Right lobe of liver (tissue), 6 donors: Measurements from ENCODE around the gene CAPN5. TPM values are rescaled to one million over a fixed set of nuclear protein-coding genes. Genes with fewer than 3 reads are reported as not detected.

ENCODE experiments used
- ATAC-seq, 4 donors: fragments of 200-7000 bp; cut with Tn5 transposase; one replicate each; pipeline ENCODE4 v1.9.1; 2020; ENCODE audit warnings: mild to moderate bottlenecking in 4 of 4, moderate library complexity in 4 of 4
- DNase-seq, 3 donors: peaks; one replicate each; pipeline ENCODE4 v3.0.0-alpha.2; 2020
- H3K27ac ChIP-seq, 3 donors: fragments of 200-600 bp; one replicate each; pipeline ENCODE4 v1.8.0; 2022
- H3K27me3 ChIP-seq, 2 donors: fragments of 200-600 bp; one replicate each; pipeline ENCODE4 v1.8.0; 2022
- H3K36me3 ChIP-seq, 4 donors: fragments of 200-600 bp; sonication (generic) in 1 of 4; one replicate each; pipeline versions ENCODE4 v1.5.1 to v1.8.0; 2017 to 2022; ENCODE audit warnings: control low read depth in 1 of 4
- H3K4me1 ChIP-seq, 4 donors: fragments of 200-600 bp; sonication (generic) in 1 of 4; one replicate each; pipeline versions ENCODE4 v1.5.1 to v1.8.0; 2017 to 2022; ENCODE audit warnings: control low read depth in 1 of 4
- H3K4me3 ChIP-seq, 3 donors: fragments of 200-600 bp; one replicate each; pipeline ENCODE4 v1.8.0; 2022
- H3K9me3 ChIP-seq, 4 donors: fragments of 200-600 bp; sonication (generic) in 1 of 4; one replicate each; pipeline versions ENCODE4 v1.5.1 to v1.8.0; 2017 to 2022; ENCODE audit warnings: control low read depth in 1 of 4
- CTCF ChIP-seq, 4 donors: fragments of 200-600 bp in 3 of 4; fragments of 450-650 bp in 1 of 4; IDR thresholded peaks; one replicate each; pipeline versions ENCODE4 v1.5.1 to v1.8.0; 2016 to 2022; ENCODE audit warnings: antibody characterized with exemption in 4 of 4, mild to moderate bottlenecking in 2 of 4
- POLR2A ChIP-seq: fragments of 450-650 bp; IDR thresholded peaks from one replicate; pipeline ENCODE4 v1.6.1; 2017; ENCODE audit warnings: antibody characterized with exemption, mild to moderate bottlenecking
- WGBS: methylation state at CpG from one replicate; pipeline ENCODE4 v1.1.6; 2018; ENCODE audit warnings: low coverage, low lambda C conversion rate; ENCODE audit not compliant: insufficient coverage; ENCODE audit errors: missing lambda C conversion rate; 5-methylcytosine and 5-hydroxymethylcytosine counted together
- intact Hi-C, 2 donors: fragments of 100-400 bp; cut with DNase I; formaldehyde crosslinking; loops; one replicate each; pipeline versions ENCODE4 v1.11.2 to v1.14.1; 2022
- total RNA-seq, 6 experiments: library from RNA; depleted of rRNA in 2 of 6; stranded (reverse); fragments of >200 nt in 2 of 6; fragmentation: NEBNext Ultra II Directional in 3 of 6; extraction: Animal tissue kit (Norgen Biotek cat#: 25700) in 3 of 6; gene quantifications; one replicate each; pipeline versions ENCODE4 v1.1.0 to v1.2.4, GENCODE V29; 2016 to 2023
- donor health status: DM: no; HTN: yes; CAD: no.
- donor health status: DM: no; HTN: no; CAD: no.
- donor health status: DM: no; HTN: no; CAD: no.
- donor health status: DM: no; HTN: yes; CAD: no.
- donor health status: DM: no; HTN: yes; CAD: no.

CAPN5 gene
- total RNA-seq, 6 experiments from 2014 or later: 23.1 to 66.7 (median 43.3) TPM

GRCh38 chr11:77136074-77136473 is 69.3 kb downstream of the CAPN5 start:
- TF ChIP-seq CTCF (IDR thresholded peaks at IDR 0.05) (no peak), POLR2A (no peak)
- 63% methylated on average over 8 of the region's 8 CpGs for WGBS
- Histone ChIP-seq H3K36me3 (no peaks in the 10 kb centered on the region), H3K27me3 (no peaks in the 10 kb centered on the region), H3K27ac (peak overlapping the region in 2 of 3 donors; percentile 9 to 29), H3K9me3 (no peaks in the 10 kb centered on the region), H3K4me3 (no peak overlapping the region), H3K4me1 (peaks cover 0 to 50% (median 13%) of the 10 kb centered on the region in 4 donors)
- ATAC-seq (no peak), DNase-seq (no peak)
- intact Hi-C loops: no loop called here

- Histone ChIP-seq H3K9me3 (no peaks in the 10 kb centered on the region), H3K4me1 (peaks cover 0 to 42% (median 5%) of the 10 kb centered on the region in 4 donors), H3K27ac (peak overlapping the region in 2 of 3 donors; percentile 29 to 48), H3K36me3 (no peaks in the 10 kb centered on the region), H3K27me3 (no peaks in the 10 kb centered on the region), H3K4me3 (no peak overlapping the region)
- ATAC-seq (peak; percentile 68 to 87 (median 83)), DNase-seq (peak in 1 of 3 donors; percentile 47)
- no peak for TF ChIP-seq POLR2A
- intact Hi-C loops: no loop called here
- WGBS: 36% methylated on average over 12 of the region's 12 CpGs
Measured at GRCh38 chr11:77136784-77137420, 70.1 kb downstream of the CAPN5 start.

DNA sequence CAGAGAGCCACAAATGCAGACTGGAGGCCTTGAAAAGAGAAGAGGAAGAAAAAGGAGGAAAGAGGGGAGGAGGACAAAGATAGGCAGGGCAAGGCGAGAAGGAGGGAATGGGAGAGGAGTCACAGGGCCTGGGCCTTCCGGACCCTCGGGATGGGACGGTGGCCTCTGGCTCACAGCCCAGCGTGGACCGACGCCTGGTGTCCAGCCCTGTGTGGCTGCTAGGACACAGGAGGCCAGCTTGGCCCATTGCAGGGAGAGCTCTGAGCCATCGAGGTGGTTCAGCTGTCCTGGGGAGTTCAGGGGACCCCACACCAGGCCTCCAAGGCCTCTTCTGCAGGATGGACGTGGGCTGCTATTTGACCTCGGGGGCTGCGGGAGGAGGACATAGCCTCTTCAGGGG is 70.7 kb downstream of the CAPN5 start:
- peak overlapping the region in 2 of 3 donors; percentile 18 to 48 for H3K27ac ChIP-seq

GRCh38 chr11:77138106-77138649 is 71.4 kb downstream of the CAPN5 start:
- no peak overlapping the region for H3K27ac ChIP-seq
- no peaks in the 10 kb centered on the region for H3K9me3 ChIP-seq
- H3K4me1 ChIP-seq: peaks cover 0 to 30% (median 4%) of the 10 kb centered on the region in 4 donors
- WGBS: 44% methylated on average over 12 of the region's 55 CpGs
- intact Hi-C loops: no loop called here
- ATAC-seq (no peak), DNase-seq (no peak)
- no peak overlapping the region for H3K4me3 ChIP-seq
- no peaks in the 10 kb centered on the region for H3K27me3 ChIP-seq
- TF ChIP-seq POLR2A (no peak), CTCF (IDR thresholded peaks at IDR 0.05) (no peak)
- H3K36me3 ChIP-seq: no peaks in the 10 kb centered on the region

More for the DNA sequence above, 70.7 kb downstream of the CAPN5 start:
- no peak overlapping the region for H3K4me3 ChIP-seq
- intact Hi-C loops: no loop called here
- ATAC-seq: no peak
- no peak for DNase-seq
- no peaks in the 10 kb centered on the region for H3K9me3 ChIP-seq
- 74% methylated on average over 4 of the region's 11 CpGs for WGBS
- peaks cover 0 to 37% (median 4%) of the 10 kb centered on the region in 4 donors for H3K4me1 ChIP-seq
- no peaks in the 10 kb centered on the region for H3K27me3 ChIP-seq
- H3K36me3 ChIP-seq: no peaks in the 10 kb centered on the region
- TF ChIP-seq CTCF (IDR thresholded peaks at IDR 0.05) (no peak), POLR2A (no peak)

- DNase-seq (peak in 1 of 3 donors; percentile 35), ATAC-seq (no peak)
- Histone ChIP-seq H3K9me3 (no peaks in the 10 kb centered on the region), H3K4me1 (peaks cover 0 to 32% (median 8%) of the 10 kb centered on the region in 4 donors), H3K4me3 (no peak overlapping the region), H3K36me3 (no peaks in the 10 kb centered on the region), H3K27ac (no peak overlapping the region), H3K27me3 (no peaks in the 10 kb centered on the region)
- intact Hi-C loops: no loop called here
- TF ChIP-seq CTCF (IDR thresholded peaks at IDR 0.05) (no peak), POLR2A (no peak)
- WGBS: 100% methylated on average over 3 of the region's 8 CpGs
Measured at GRCh38 chr11:77139201-77139600, 72.4 kb downstream of the CAPN5 start.
